ENCODE measurements around the gene DENND4C. TPM values are rescaled to one million over a fixed set of nuclear protein-coding genes. Genes with fewer than 3 reads are reported as not detected.

Gene DENND4C
- total and polyA plus RNA-seq, 2 of the 4 experiments (the other 2 are of a cell fraction): 9.0 to 32.6 TPM

GRCh38 chr9:19404283-19405075 lies 174.0 kb downstream of the DENND4C start:
- no peak overlapping the region for H3K18ac ChIP-seq (ENCODE audit: low read depth, low read length)
- H3K36me3 ChIP-seq (ENCODE audit: control insufficient read depth, insufficient read depth, low read length): no peaks in the 10 kb centered on the region
- POLR2A ChIA-PET (ENCODE audit: unreplicated experiment): no interaction called here

More at GRCh38 chr9:19404283-19405075, 174.0 kb downstream of the DENND4C start:
- no peak overlapping the region for H2AK5ac ChIP-seq (ENCODE audit: low read depth, low read length)
- no peaks in the 10 kb centered on the region for H4K20me1 ChIP-seq (ENCODE audit: insufficient read depth, low read length)
- H3K27me3 ChIP-seq (ENCODE audit: control insufficient read depth, insufficient read depth, low read length): peaks cover 4% of the 10 kb centered on the region; the same call in 1 of the 2 replicates
- 100% methylated on average over 2 of the region's 4 CpGs; no CpG with 5 or more reads in 1 of the 2 experiments for WGBS, 2 experiments (ENCODE audit: extremely low coverage in 2 of 2, insufficient read length in 1 of 2)
- TF ChIP-seq BHLHE40 (IDR thresholded peaks at IDR 0.05; ENCODE audit: low read depth, low read length): no peak
- TF ChIP-seq RFX5 (IDR thresholded peaks at IDR 0.05; ENCODE audit: low read depth, low read length): no peak
- TF ChIP-seq CHD1 (IDR thresholded peaks at IDR 0.05; ENCODE audit: low read depth, low read length): no peak
- no peak for TF ChIP-seq MAZ (IDR thresholded peaks at IDR 0.05; ENCODE audit: borderline replicate concordance, low read depth, low read length)
- no peak for TF ChIP-seq POLR2A (IDR thresholded peaks at IDR 0.05; ENCODE audit: low read depth, low read length)
- TF ChIP-seq NFE2L2 (IDR thresholded peaks at IDR 0.05; ENCODE audit: low read depth, low read length): no peak
- TF ChIP-seq RAD21 (IDR thresholded peaks at IDR 0.05; ENCODE audit: low read length): no peak
- no peak for TF ChIP-seq RCOR1 (IDR thresholded peaks at IDR 0.05; ENCODE audit: insufficient replicate concordance, low read length)
- TF ChIP-seq CTCF (conservative IDR thresholded peaks at IDR 0.05; ENCODE audit: low read depth, low read length): no peak
- no peak for TF ChIP-seq MAFK (IDR thresholded peaks at IDR 0.05; ENCODE audit: low read depth, low read length)
- no peak overlapping the region for H3K9ac ChIP-seq (ENCODE audit: low read depth, low read length)
- no peak overlapping the region for H2AK9ac ChIP-seq (replicated peaks; ENCODE audit: low read depth, low read length, poor library complexity)
- no peak overlapping the region for H3K4me3 ChIP-seq (ENCODE audit: insufficient read depth, low read depth, low read length)
- no peaks in the 10 kb centered on the region for H3K9me1 ChIP-seq (ENCODE audit: insufficient read depth, low read length)
- H2BK120ac ChIP-seq (ENCODE audit: low read depth, low read length): no peak overlapping the region
- no peak for ATAC-seq (ENCODE audit: low read depth)
- no peak for DNase-seq
- no peaks in the 10 kb centered on the region for H3K4me1 ChIP-seq (ENCODE audit: control insufficient read depth, insufficient read depth, low read length)
- no peak overlapping the region for H2BK5ac ChIP-seq (ENCODE audit: low read depth, low read length, poor library complexity, severe bottlenecking)
- no peaks in the 10 kb centered on the region for H3K79me1 ChIP-seq (ENCODE audit: low read depth in 1 of 2, low read length in 2 of 2)
- H3K14ac ChIP-seq (replicated peaks; ENCODE audit: low read depth, low read length): no peak overlapping the region
- H4K8ac ChIP-seq (ENCODE audit: low read depth in 2 of 2, low read length in 2 of 2): no peak overlapping the region
- H3K9me3 ChIP-seq (ENCODE audit: control insufficient read depth, insufficient read depth, low read length): peaks cover 6% of the 10 kb centered on the region; the same call in 1 of the 2 replicates
- in situ Hi-C loops (cut with MboI; ENCODE audit: low sequenced_read_pairs) (no loop called here), intact Hi-C loops (cut with micrococcal nuclease) (no loop called here), dilution Hi-C loops (cut with HindIII; ENCODE audit: low sequenced_read_pairs, unreplicated experiment) (no loop called here)
- no peak overlapping the region for H2BK15ac ChIP-seq (ENCODE audit: low read depth, low read length)
- H3K23ac ChIP-seq (ENCODE audit: low read depth, low read length): no peak overlapping the region
- H3K56ac ChIP-seq (ENCODE audit: extremely low read depth, insufficient read depth, low read length): no peak overlapping the region
- H4K5ac ChIP-seq (ENCODE audit: low read depth, low read length): no peak overlapping the region
- no peak overlapping the region for H3K4ac ChIP-seq (ENCODE audit: low read depth, low read length)
- no TSS peak for BruUV-seq (replicated peaks)
- no peak overlapping the region for H3K27ac ChIP-seq (ENCODE audit: insufficient read depth, low read length)
- H4K91ac ChIP-seq (ENCODE audit: insufficient read depth, low read depth, low read length): no peak overlapping the region
- H2BK20ac ChIP-seq (ENCODE audit: low read depth, low read length): no peak overlapping the region
- H3K4me2 ChIP-seq (ENCODE audit: low read depth, low read length): no peak overlapping the region
- no peak overlapping the region for H2AFZ ChIP-seq (replicated peaks; ENCODE audit: low read length, poor library complexity)
- CTCF ChIA-PET: no interaction called here

Data from IMR-90 (cell line).